Fibroblast of lung (primary cell): ENCODE data around the gene URAD. TPM values are rescaled to one million over a fixed set of nuclear protein-coding genes. Genes with fewer than 3 reads are reported as not detected.

Experiments used
- DNase-seq, 2 donors: peaks; one replicate each; pipeline versions ENCODE4 v3.0.0 to v3.0.0-alpha.2; 2010; ENCODE audit warnings: low read depth in 2 of 2
- H2AFZ ChIP-seq: 2 replicates; pipeline ENCODE4 v1.5.1; 2012; ENCODE audit warnings: low read length, control low read depth, inconsistent platforms
- H3K27ac ChIP-seq: 2 replicates; pipeline ENCODE4 v1.5.1; 2011; ENCODE audit warnings: low read length, control low read depth; ENCODE audit not compliant: insufficient read depth
- H3K27me3 ChIP-seq: 2 replicates; pipeline ENCODE4 v1.5.1; 2011; ENCODE audit warnings: mild to moderate bottlenecking, low read length; ENCODE audit not compliant: control insufficient read depth, insufficient read depth
- H3K36me3 ChIP-seq: 2 replicates; pipeline ENCODE4 v1.5.1; 2011; ENCODE audit warnings: low read length; ENCODE audit not compliant: control insufficient read depth, insufficient read depth
- H3K4me1 ChIP-seq: 2 replicates; pipeline ENCODE4 v1.5.1; 2011; ENCODE audit warnings: low read length; ENCODE audit not compliant: control insufficient read depth, insufficient read depth; ENCODE audit errors: extremely low read depth
- H3K4me2 ChIP-seq: 2 replicates; pipeline ENCODE4 v1.5.1; 2011; ENCODE audit warnings: low read length, control low read depth; ENCODE audit not compliant: insufficient read depth; ENCODE audit errors: extremely low read depth
- H3K4me3 ChIP-seq, 4 experiments: fragments of 200-600 bp in 1 of 4; sonication (generic) in 1 of 4; replicated peaks in 1 of 4; 2 replicates each; pipeline ENCODE4 v1.5.1; 2011 to 2016; ENCODE audit warnings: low read length in 4 of 4, low read depth in 3 of 4, mild to moderate bottlenecking in 3 of 4, control low read depth in 2 of 4, inconsistent platforms in 1 of 4, mixed read lengths in 1 of 4; ENCODE audit not compliant: insufficient read depth in 1 of 4; ENCODE audit errors: control extremely low read depth in 1 of 4
- H3K79me2 ChIP-seq: 2 replicates; pipeline ENCODE4 v1.5.1; 2012; ENCODE audit warnings: mild to moderate bottlenecking, low read length, inconsistent platforms; ENCODE audit not compliant: control insufficient read depth, insufficient read depth
- H3K9ac ChIP-seq: 2 replicates; pipeline ENCODE4 v1.5.1; 2011; ENCODE audit warnings: mild to moderate bottlenecking, low read length, control low read depth; ENCODE audit not compliant: insufficient read depth
- H3K9me3 ChIP-seq: 2 replicates; pipeline ENCODE4 v1.5.1; 2012; ENCODE audit warnings: low read depth, low read length; ENCODE audit not compliant: control insufficient read depth, insufficient read depth
- H4K20me1 ChIP-seq: 2 replicates; pipeline ENCODE4 v1.5.1; 2011; ENCODE audit warnings: low read length; ENCODE audit not compliant: control insufficient read depth, insufficient read depth; ENCODE audit errors: extremely low read depth
- EZH2 ChIP-seq: IDR thresholded peaks from 2 replicates; pipeline ENCODE4 v1.5.1; 2012; ENCODE audit warnings: low read length, control low read depth, mild to moderate bottlenecking; ENCODE audit errors: missing control alignments
- polyA plus RNA-seq, 2 donors: library from polyadenylated mRNA; depleted of rRNA in 1 of 2; stranded (reverse) in 1 of 2; unstranded in 1 of 2; fragments of >200 nt; gene quantifications; 2 replicates each; pipeline ENCODE4 v1.2.1, GENCODE V29; 2011 to 2012; ENCODE audit warnings: missing spikeins in 1 of 2
- total RNA-seq: library from RNA; depleted of rRNA; stranded (reverse); fragments of >200 nt; gene quantifications from 2 replicates; pipeline ENCODE4 v1.2.1, GENCODE V29; 2014
- TF ChIP-seq, protein P1 (sequence below), 2 donors: IDR thresholded peaks in 1 of 2; conservative IDR thresholded peaks in 1 of 2; 1 replicate in 1 of 2; 2 replicates in 1 of 2; pipeline ENCODE4 v1.5.1; 2011 to 2012; ENCODE audit warnings: low read length in 2 of 2, control low read depth in 1 of 2, inconsistent platforms in 1 of 2, low read depth in 1 of 2, mild to moderate bottlenecking in 1 of 2

Gene URAD
- total and polyA plus RNA-seq, 2 donors (not counting 1 experiment from before 2014, with no cell fraction given): not detected

DNA sequence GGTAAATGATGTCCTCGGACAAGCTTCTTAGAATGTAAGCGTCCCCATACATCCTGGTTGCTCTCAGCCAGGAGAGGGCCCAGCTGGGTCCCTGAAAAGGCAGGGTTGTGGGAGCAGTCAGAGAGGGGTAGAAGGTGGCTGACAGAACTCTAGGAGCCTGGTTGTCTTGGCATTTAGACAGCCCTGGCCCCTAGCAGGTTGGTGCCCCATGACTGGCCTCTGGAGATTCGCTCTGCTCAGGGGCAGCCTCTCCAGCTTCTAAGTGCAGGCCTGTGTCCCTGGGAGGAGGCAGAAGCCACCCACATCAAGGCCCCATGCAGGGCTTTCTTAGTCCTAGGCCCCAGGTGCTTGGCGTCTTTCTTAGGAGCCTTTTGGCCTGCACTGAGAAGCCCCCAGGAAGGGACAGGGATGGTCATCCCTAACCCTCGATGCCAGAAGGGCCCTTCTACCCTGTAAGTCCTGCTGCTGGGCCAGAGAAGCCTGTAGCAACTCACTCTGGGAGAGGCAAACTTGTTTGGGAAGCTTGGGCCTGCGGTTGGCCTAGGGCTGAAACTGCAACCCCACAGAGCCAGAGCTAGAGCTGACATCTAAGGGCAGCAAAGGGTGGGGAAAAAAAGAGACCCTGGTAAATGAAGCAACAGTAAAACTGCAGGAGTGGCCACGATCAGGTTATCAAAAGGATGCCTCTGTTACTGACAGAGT, 16.6 kb downstream of the URAD start:
- Histone ChIP-seq H3K79me2 (no peaks in the 10 kb centered on the region), H3K4me3 (no peak overlapping the region), H3K9me3 (no peaks in the 10 kb centered on the region), H3K27ac (no peak overlapping the region), H3K27me3 (peaks cover 67% of the 10 kb centered on the region), H3K9ac (no peak overlapping the region), H3K36me3 (no peaks in the 10 kb centered on the region), H3K4me2 (no peak overlapping the region), H3K4me1 (no peaks in the 10 kb centered on the region), H2AFZ (no peak overlapping the region), H4K20me1 (no peaks in the 10 kb centered on the region)
- TF ChIP-seq, protein P1, sequence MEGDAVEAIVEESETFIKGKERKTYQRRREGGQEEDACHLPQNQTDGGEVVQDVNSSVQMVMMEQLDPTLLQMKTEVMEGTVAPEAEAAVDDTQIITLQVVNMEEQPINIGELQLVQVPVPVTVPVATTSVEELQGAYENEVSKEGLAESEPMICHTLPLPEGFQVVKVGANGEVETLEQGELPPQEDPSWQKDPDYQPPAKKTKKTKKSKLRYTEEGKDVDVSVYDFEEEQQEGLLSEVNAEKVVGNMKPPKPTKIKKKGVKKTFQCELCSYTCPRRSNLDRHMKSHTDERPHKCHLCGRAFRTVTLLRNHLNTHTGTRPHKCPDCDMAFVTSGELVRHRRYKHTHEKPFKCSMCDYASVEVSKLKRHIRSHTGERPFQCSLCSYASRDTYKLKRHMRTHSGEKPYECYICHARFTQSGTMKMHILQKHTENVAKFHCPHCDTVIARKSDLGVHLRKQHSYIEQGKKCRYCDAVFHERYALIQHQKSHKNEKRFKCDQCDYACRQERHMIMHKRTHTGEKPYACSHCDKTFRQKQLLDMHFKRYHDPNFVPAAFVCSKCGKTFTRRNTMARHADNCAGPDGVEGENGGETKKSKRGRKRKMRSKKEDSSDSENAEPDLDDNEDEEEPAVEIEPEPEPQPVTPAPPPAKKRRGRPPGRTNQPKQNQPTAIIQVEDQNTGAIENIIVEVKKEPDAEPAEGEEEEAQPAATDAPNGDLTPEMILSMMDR (conservative IDR thresholded peaks at IDR 0.05 in 1 of 2, IDR thresholded peaks at IDR 0.05 in 1 of 2; ENCODE audit: low read depth in 1 of 2, low read length in 2 of 2): no peak
- TF ChIP-seq EZH2: no peak
- no peak for DNase-seq

- Histone ChIP-seq H3K4me3 (no peak overlapping the region), H3K9ac (no peak overlapping the region), H3K4me1 (no peaks in the 10 kb centered on the region), H4K20me1 (no peaks in the 10 kb centered on the region), H3K36me3 (no peaks in the 10 kb centered on the region), H3K27ac (no peak overlapping the region), H3K27me3 (peaks cover 68% of the 10 kb centered on the region), H3K9me3 (no peaks in the 10 kb centered on the region), H2AFZ (no peak overlapping the region), H3K4me2 (no peak overlapping the region), H3K79me2 (no peaks in the 10 kb centered on the region)
- TF ChIP-seq, protein P1 (conservative IDR thresholded peaks at IDR 0.05 in 1 of 2, IDR thresholded peaks at IDR 0.05 in 1 of 2; ENCODE audit: low read depth in 1 of 2, low read length in 2 of 2): no peak
- TF ChIP-seq EZH2: no peak
- no peak for DNase-seq
Observed at GRCh38 chr13:27971236-27971645, 17.3 kb downstream of the URAD start.

- Histone ChIP-seq H3K27me3 (peaks cover 65% of the 10 kb centered on the region), H3K79me2 (no peaks in the 10 kb centered on the region), H3K36me3 (no peaks in the 10 kb centered on the region), H3K4me3 (no peak overlapping the region), H4K20me1 (no peaks in the 10 kb centered on the region), H3K9me3 (no peaks in the 10 kb centered on the region), H2AFZ (no peak overlapping the region), H3K4me1 (no peaks in the 10 kb centered on the region), H3K27ac (no peak overlapping the region), H3K4me2 (no peak overlapping the region), H3K9ac (no peak overlapping the region)
- no peak for DNase-seq
- no peak for TF ChIP-seq EZH2
- TF ChIP-seq, protein P1 (conservative IDR thresholded peaks at IDR 0.05 in 1 of 2, IDR thresholded peaks at IDR 0.05 in 1 of 2; ENCODE audit: low read depth in 1 of 2, low read length in 2 of 2): no peak
Observed at GRCh38 chr13:27970382-27971235, 17.9 kb downstream of the URAD start.
